Middle frontal gyrus (tissue), 1 donor: Measurements from ENCODE around the gene GATA5.

ENCODE experiments used
- DNase-seq: peaks from one replicate; pipeline ENCODE4 v3.0.0-alpha.2; 2015; ENCODE audit warnings: low spot score; ENCODE audit errors: extremely low spot score

The GATA5 gene

GRCh38 chr20:62455929-62456328, 19.9 kb downstream of the GATA5 start:
- no peak for DNase-seq

DNA sequence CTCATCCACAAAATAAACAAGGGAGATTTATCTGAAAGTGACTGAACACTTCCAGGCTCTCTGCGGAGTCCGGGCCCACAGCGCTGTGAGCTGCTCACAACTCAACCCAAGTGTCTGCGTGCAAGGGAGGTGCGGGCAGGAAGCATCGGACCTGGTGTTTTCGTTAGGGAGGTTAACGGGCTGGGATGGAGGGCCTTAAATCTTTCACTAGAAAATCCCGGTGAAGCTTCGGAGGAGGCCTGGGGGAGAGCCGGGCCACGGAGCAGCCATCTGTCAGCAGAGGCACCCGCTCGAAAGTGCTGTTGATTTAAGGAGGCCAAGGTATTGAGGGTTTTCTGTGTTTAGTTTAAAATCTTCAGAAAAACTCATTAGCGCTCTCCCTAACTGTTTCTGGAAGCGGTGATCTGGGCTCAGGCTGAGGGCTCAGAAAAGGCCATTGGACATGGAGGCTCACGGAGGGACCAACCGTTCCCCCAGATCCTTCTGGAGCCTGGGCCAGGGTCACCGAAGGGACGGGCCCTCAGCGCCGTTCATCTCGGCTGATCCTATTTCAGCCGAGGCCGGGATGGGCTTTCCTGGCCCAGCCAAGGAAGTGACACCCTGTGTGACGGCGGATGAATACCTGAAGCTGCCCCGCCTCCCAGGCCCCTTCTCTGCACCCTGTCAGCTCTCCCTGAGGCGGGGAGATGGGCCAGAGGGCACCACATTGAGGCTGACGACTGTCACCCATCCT, 20.7 kb downstream of the GATA5 start:
- DNase-seq: no peak

- no peak for DNase-seq
Observed at GRCh38 chr20:62453186-62453808, 22.5 kb downstream of the GATA5 start.

DNA sequence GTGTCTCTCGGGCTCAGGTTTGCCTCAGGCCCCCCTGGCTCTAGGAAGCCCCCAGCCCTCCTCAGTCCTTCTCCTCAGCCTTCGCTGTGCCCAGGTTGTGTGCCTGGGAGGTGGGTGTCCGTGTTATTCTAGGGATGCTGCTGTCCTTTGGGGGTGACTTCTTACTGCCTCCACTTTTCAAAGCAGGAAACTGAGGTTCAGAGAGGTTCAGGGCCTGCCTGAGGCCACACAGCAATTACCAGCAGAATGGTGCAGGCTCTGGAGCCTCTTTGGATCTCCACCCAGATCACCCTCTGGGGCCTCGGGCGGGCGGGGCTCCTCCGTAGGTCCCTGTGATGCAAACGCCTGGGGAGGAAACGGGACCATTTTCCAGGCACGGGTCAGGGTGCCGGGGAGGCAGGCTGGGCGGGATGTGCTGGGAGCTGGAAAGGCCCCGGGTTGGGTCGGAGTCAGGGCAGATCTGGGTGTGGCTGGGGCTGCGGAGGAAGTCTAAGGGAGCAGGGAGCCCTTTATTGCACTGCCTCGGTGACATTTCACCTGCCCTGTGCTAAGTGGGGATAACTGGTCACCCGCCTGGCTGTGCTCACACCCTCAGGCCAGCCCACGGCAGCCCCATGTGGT, 23.2 kb downstream of the GATA5 start:
- no peak for DNase-seq

DNA sequence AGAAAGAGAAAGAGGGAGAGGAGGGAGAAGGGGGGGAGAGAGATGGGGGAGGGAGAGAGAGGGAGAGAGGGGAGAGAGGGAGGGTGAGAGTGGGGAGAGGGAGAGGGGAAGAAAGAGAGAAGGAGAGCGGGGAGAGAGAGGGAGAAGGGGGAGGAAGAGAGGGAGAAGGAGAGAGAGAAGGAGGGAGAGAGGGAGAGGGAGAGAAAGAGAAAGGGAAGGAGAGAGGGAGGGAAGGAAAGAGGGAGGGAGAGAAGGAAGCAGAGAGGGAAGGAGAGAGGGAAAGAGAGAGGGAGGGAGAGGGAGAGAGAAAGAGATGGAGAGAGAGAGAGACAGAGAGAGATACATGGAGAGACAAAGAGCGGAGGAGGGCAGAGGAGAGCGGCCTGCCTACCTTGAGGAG, 23.8 kb downstream of the GATA5 start:
- DNase-seq: no peak

DNA sequence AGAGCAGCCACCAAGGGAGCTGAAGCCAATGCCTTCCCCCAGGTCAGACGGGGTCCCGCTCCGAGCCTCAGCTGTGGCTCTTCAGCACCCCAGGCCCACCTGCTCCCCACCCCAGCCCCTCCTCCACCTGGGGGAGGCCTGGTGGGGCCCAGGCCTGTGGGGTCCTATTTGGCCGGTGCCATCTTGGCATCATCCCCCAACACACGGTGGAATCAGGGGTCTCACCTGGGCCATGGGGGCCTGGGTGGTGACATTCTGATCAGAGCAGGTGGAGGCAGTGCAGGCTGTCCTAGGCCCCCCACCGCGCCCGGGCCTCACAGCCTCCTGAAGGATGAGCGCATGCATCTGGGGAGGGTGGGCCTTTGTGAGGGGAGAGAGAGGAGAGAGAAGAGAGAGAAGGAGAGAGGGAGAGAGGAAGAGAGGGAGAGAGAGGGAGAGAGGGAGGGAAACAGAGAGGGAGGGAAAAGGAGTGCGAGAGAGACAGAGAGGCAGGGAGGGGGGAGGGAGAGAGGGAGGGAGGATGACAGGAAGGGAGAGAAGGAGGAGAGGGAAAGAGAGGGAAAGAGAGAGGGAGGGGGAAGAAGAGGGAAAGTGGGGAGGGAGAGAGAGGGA, 24.5 kb downstream of the GATA5 start:
- DNase-seq: no peak

DNA sequence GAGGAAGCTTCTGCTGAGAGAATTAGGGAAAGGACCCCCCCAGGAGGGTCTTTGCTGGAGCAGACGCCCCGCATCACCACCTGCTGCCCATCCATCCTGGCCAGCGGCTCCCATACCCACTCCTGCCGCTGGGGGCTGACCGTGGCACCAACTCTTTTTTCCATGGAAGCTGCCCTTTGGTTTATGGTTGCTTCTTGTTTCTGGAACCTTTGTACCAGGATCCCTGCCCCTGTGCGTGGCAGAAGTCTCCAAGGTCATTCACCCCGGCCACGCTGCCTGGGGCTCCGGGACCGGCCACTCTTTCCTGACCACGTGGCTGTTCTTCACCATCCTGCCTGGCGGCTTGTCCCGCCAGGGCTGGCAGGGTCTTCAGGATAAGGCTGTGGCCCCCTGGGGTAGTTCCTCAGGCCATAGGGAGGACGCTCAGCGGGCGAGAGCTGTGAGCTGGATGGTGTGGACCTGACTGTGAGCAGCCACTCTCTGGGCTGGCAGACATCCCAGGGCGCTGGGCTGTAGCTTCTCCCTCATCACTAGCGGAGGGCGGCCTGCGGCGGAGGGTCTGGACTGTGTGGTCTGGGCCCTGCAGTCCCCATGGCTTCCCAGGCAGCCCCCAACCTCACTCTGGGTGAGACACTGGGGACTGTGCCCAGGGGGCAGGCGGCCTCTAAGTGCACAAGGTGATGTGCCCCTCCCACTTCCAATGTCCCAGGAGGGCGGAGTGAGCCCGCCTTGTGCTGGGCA, 25.7 kb downstream of the GATA5 start:
- no peak for DNase-seq

- DNase-seq: no peak
Observed at GRCh38 chr20:62448788-62449187, 27.0 kb downstream of the GATA5 start.

- DNase-seq: no peak
Observed at GRCh38 chr20:62448038-62448437, 27.8 kb downstream of the GATA5 start.

GRCh38 chr20:62446888-62447869, 28.6 kb downstream of the GATA5 start:
- no peak for DNase-seq

GRCh38 chr20:62446481-62446880, 29.3 kb downstream of the GATA5 start:
- no peak for DNase-seq

DNA sequence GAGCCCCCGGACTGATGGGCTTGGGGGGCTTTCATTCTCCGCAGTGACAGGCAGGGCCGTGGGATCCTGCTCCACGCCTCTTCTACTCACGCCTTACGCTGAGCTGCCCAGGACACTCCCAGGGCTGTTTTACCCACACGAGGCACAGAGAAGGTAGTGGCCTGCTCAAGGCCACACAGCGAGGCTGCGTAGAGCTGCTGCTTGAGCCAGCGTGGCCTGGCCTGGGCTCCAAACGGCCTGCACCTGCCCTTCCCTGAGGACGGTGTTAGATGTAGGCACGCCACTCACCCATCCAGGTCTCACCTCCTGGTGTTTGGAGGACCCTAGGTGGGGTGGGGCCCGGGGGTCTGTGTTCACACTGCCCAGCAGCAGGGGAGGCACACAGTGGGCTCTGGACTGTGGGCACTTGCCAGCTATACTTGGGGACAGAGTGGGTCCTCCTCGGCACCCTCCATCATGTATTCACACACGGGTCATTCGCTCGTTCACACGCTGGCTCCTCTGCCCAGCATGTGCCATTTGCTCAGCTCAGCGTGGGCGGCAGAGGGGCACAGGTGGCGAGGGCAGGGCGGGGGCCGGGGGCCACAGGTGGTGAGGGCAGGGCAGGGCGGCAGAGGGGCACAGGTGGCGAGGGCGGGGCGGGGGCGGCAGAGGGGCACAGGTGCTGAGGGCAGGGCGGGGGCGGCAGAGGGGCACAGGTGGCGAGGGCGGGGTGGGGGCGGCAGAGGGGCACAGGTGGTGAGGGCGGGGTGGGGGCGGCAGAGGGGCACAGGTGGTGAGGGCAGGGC, 30.0 kb downstream of the GATA5 start:
- no peak for DNase-seq

GRCh38 chr20:62444286-62444685, 31.5 kb downstream of the GATA5 start:
- DNase-seq: no peak

DNA sequence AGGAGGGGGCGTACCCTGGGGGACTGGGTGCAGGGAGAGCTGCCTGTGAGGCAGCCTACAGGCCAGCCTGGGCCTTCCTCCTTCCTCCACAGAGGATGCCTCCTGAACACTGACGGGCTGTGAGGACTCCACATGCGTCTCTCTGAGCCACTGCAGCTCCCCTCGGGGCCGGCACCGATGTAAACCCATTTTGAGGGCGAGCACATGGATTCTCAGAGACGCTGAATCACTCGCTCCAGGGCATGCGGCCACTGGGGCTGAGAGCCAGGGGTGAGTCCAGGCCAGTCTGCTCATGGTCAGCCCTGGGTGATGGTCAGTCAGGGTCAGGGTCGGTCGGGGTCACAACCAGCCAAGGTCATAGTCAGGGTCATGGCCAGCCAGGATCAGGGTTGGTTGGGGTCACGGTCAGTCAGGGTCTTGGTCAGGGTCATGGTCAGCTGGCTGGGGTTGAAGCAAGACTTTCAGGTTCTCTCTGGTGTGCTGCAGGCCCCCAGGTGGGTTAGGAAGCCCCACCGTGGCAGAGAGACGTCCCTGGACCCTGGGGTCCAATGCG, 33.7 kb downstream of the GATA5 start:
- DNase-seq: no peak

DNA sequence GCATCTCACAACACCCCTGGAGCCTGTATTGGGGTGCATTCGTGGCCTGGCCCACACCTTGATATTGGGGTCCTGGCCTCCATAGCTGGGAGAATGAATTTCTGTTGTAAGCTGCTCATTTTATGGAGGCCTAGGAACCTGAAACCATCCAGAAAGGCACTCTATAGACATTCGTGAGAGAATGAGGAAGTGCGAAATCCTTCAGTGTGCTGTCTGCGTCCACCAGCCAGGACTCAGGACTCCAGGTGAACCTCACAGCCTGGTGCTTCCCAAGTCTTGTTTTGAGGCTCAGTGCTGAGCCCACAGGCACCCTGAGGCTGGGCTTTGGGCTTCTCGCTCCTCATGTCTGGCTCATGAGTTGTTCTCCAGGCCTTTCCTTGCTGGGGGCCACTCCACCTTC, 36.6 kb downstream of the GATA5 start:
- DNase-seq: no peak

DNA sequence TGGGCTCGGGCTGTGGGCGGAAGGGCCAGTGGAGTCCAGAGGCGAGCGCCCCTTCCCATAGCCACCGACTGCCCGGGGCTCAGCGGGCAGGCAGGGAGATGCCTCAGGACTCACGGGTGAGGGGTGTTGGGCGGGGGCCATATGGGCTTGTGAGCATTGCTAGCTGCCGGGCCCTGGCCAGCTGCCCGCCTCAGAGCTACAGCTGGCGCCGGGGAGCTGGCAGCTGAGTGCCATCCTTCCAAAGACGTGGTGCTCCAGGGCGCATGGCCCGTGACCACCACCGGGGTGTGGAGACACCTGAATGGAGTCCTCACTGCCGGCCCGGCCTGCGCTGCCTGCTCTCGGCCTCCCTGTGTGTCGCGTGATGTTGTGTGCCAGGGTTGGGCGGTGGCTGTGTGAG, 37.9 kb downstream of the GATA5 start:
- DNase-seq: no peak

DNA sequence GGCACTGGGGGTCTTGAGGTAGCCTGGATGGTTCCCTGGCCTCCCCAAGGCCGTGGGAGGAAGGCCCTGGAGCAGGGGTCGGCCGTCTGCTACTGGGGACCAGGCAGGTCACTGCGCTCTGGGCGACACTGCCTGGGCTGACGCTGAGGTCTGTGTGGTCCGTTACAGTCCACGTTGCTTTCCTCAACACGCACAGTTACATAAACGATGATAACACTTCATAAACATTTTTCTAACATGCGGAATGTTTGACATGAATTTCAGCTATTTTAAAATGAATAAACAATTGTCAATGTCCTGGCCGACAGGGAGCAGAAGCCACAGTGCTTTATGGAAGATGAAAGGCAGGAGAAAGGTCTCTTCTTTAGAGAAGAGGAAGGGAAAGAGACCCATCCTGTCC, 38.3 kb downstream of the GATA5 start:
- DNase-seq: no peak

- no peak for DNase-seq
Observed at GRCh38 chr20:62436692-62437091, 39.1 kb downstream of the GATA5 start.
